GM12891 (cell line): Measurements from ENCODE around the gene PRKACB.

Experiments used
- PAX5 ChIP-seq: IDR thresholded peaks from 2 replicates; pipeline ENCODE4 v1.6.1; 2011; ENCODE audit warnings: low read length, moderate library complexity, mild to moderate bottlenecking; ENCODE audit not compliant: insufficient read depth, severe bottlenecking
- POLR2A ChIP-seq: IDR thresholded peaks from 2 replicates; pipeline ENCODE4 v1.6.1; 2011; ENCODE audit warnings: low read depth, low read length, control low read depth
- POLR2AphosphoS5 ChIP-seq: IDR thresholded peaks from 2 replicates; pipeline ENCODE4 v1.6.1; 2011; ENCODE audit warnings: low read depth, low read length, control low read depth
- TAF1 ChIP-seq: IDR thresholded peaks from 2 replicates; pipeline ENCODE4 v1.6.1; 2011; ENCODE audit warnings: low read depth, low read length, control low read depth

DNA sequence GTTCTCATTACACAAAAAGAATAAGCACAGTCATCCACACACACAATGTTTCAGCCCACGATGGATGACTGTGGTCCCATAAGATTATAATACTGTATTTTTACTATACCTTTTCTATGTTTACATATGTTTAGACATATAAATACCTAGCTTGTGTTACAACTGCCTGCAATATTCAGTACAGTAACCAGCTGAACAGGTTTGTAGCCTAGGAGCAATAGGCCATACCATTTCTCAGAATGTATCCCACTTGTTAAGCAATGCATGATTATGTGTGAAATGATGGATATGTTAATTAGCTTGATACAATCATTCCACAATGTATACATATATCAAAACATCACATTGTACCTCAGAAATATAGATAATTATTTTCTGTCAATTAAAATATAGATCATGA is 124.3 kb downstream of the PRKACB start:
- TF ChIP-seq POLR2AphosphoS5 (no peak), POLR2A (no peak), TAF1 (no peak), PAX5 (no peak)
